ENCODE data around the gene LCN9. TPM values are rescaled to one million over a fixed set of nuclear protein-coding genes. Genes with fewer than 3 reads are reported as not detected.

Gene LCN9, protein sequence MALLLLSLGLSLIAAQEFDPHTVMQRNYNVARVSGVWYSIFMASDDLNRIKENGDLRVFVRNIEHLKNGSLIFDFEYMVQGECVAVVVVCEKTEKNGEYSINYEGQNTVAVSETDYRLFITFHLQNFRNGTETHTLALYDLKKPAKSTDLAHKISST
- not detected in 2 replicates for total RNA-seq

DNA sequence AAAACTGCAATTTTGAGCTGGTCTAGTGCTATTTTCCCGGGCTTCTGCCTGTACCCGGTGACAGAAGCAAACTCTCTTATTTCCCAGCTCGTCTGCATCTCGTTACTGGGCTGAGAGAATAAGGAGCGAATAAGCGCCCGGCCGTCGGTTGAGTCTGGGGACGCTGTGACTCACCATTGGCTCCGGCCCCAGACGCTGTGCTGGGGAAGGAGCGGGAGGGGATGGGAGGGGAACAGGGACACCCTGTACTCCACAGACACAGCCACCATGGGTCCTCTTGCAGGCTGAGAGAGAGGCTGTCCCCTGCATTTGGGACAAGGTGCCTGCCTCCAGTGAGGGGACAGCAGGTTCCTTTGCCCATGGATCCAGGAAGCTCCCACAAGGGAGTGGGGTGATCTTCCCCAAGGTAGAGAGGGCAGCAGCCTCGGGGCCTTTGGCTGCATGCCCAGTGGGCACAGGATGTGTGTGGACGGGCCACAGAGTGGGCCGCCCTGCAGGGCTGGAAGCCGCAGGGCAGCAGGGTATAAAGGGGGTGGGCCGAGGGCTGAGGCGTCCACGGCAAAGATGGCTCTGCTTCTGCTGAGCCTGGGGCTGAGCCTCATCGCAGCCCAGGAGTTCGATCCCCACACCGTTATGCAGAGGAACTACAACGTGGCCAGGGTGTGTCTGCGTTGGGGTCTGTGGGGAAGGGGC, at the start of gene LCN9:
Gene LCN9, plus strand, starts transcription at position 552 of the 693 bp plus-strand sequence. Its CDS starts 13 bp downstream, at position 565.

DNA sequence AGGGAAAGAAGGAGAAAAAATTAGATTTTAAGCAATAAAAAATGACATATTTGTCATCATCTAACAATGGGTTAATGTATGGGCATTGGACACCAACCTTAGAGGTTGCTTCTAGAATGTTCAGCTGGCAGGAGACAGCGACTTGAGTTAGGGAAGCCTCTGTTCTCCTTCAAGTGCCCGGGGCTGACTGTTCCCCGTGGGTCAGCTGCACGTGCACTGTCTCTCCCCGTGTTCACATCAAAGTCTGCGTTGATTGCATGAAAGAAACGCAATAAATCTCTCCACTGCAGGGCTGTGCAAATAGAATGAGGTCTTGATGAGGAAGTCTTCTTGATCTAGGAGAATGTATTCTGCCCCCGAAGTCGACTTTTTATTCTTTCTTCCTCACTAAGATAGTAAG, 23.9 kb upstream of the LCN9 start, which contains the start of gene GLT6D1:
Gene GLT6D1, minus strand, starts transcription at position 345 of the 400 bp plus-strand sequence. CDS start 353 bp downstream, outside the sequence.

DNA sequence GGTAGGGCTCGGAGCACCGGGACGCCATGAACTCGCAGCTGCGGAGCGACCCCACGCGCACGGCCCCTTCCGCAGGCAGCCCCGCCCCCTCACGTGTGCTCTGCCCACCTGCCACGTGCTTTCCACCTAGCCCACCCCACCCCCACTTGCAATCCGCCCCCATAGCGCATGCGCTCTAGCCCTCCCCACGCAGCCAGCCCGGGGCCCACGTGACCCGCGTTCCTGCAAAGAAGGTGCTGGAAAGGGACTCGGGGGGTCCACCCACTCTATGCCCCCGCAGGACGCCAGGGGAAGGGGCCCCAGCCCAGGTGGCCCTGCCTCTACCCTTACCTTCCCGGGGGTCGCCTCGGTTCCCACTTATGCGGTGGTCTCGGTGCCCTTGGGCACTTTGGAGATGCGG, 36.3 kb downstream of the LCN9 start, which contains the start of gene SOHLH1:
Gene SOHLH1, minus strand, starts transcription at position 42 of the 400 bp plus-strand sequence. Its CDS starts 14 bp downstream, at position 28.

DNA sequence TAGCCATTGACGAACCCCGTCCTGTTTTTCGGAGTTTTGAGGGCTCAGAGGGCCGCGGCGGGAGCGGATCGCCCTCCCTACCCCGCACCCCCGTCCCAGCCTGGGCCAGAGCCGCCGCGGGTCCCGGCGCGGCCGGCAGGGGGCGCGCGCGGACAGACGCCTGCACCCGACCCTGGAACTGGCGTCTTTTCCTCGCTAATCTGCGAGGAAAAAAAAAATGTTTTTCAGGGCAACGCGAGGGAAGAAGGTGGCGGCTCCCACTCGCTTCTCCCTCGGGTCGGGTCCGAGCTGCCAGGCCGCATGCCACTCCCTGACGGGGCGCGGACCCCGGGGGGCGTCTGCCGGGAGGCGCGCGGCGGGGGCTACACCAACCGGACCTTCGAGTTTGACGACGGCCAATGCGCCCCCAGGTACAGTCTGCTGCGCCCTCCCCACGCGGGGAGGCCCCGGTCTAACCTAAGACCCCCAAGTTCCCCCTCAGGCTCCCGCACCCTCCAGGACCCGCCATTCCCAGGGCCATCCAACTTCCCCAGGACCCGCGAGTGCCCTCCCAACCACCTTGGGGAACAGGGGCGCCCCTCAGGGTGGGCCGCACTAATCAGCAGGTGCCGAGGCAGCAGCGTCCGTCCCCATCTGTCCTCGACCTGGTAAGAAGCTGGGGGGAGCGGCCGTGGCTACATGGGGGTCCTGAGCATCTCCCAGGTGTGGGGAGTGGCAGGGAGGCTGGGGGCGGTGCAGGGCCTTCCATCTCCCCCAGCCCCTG, 39.0 kb downstream of the LCN9 start, which contains the start of gene KCNT1:
Gene KCNT1, plus strand, starts transcription at position 227 of the 763 bp plus-strand sequence. Its CDS starts 74 bp downstream, at position 301.

Other genes with a start within 250 kb of the LCN9 start
- 14.7 and 15.6 TPM in 2 replicates for gene PPP1R26, start 183.5 kb upstream of the LCN9 start, total RNA-seq
- 14.7 and 16.6 TPM in 2 replicates for gene MRPS2, start 162.6 kb upstream of the LCN9 start, total RNA-seq
- not detected in 2 replicates for gene LCN1, start 141.9 kb upstream of the LCN9 start, total RNA-seq
- not detected in 2 replicates for gene OBP2A, start 117.2 kb upstream of the LCN9 start, total RNA-seq
- gene PAEP, start 101.6 kb upstream of the LCN9 start, total RNA-seq: not detected in 2 replicates
- not detected in 2 replicates for gene GLT6D1, start 23.8 kb upstream of the LCN9 start, total RNA-seq
- not detected in 2 replicates for gene SOHLH1, start 36.2 kb downstream of the LCN9 start, total RNA-seq
- not detected in 2 replicates for gene KCNT1, start 38.9 kb downstream of the LCN9 start, total RNA-seq
- gene CAMSAP1, start 244.2 kb downstream of the LCN9 start, total RNA-seq: 14.9 and 23.1 TPM in 2 replicates